C4-2B (cell line): Measurements from ENCODE around the gene CACNA1G.

Experiments
- H3K27ac ChIP-seq: fragments of 450-650 bp; 2 replicates; pipeline ENCODE4 v1.5.1; 2017
- CTCF ChIP-seq: fragments of 450-650 bp; conservative IDR thresholded peaks from 2 replicates; pipeline ENCODE4 v1.5.1; 2017; ENCODE audit warnings: mild to moderate bottlenecking
- ZFX ChIP-seq: fragments of 450-650 bp; IDR thresholded peaks from 2 replicates; pipeline ENCODE4 v1.6.1; 2017

CACNA1G gene

GRCh38 chr17:50539762-50540559 is 20.6 kb upstream of the CACNA1G start:
- peak overlapping the region; percentile 97 for H3K27ac ChIP-seq
- TF ChIP-seq CTCF (no peak), ZFX (no peak)

- peak overlapping the region; percentile 97 for H3K27ac ChIP-seq
- TF ChIP-seq CTCF (no peak), ZFX (no peak)
Measured at GRCh38 chr17:50540560-50541401, 19.7 kb upstream of the CACNA1G start.

GRCh38 chr17:50541402-50541715 is 19.2 kb upstream of the CACNA1G start:
- H3K27ac ChIP-seq: peak overlapping the region; percentile 97
- TF ChIP-seq CTCF (no peak), ZFX (no peak)

- TF ChIP-seq ZFX (peak; percentile 65; the same call in 1 of the 2 replicates), CTCF (no peak)
- H3K27ac ChIP-seq: peak overlapping the region; percentile 97
Measured at GRCh38 chr17:50541716-50542688, 18.5 kb upstream of the CACNA1G start.

GRCh38 chr17:50542795-50543774 is 17.4 kb upstream of the CACNA1G start:
- TF ChIP-seq CTCF (no peak), ZFX (no peak)
- peak overlapping the region; percentile 97 for H3K27ac ChIP-seq

- H3K27ac ChIP-seq: peak overlapping the region; percentile 97
- TF ChIP-seq CTCF: no peak
- no peak for TF ChIP-seq ZFX
Measured at GRCh38 chr17:50544516-50544915, 16.0 kb upstream of the CACNA1G start.
